Neural progenitor cell (in vitro differentiated cells): ENCODE results near the gene RPGR. TPM values are rescaled to one million over a fixed set of nuclear protein-coding genes. Genes with fewer than 3 reads are reported as not detected.

ENCODE experiments used
- DNase-seq: peaks from one replicate; pipeline ENCODE4 v3.0.0-alpha.2; 2016; ENCODE audit warnings: low spot score
- H2AFZ ChIP-seq: fragments of 200-600 bp; sonication (generic); replicated peaks from 2 replicates; pipeline ENCODE4 v1.6.1; 2016; ENCODE audit warnings: antibody characterized with exemption
- H3F3A ChIP-seq: fragments of 200-600 bp; sonication (generic); 2 replicates; pipeline ENCODE4 v1.6.1; 2016; ENCODE audit warnings: antibody characterized with exemption, low read depth
- H3K27ac ChIP-seq: fragments of 200-600 bp; sonication (generic); 2 replicates; pipeline ENCODE4 v1.5.1; 2016; ENCODE audit warnings: mild to moderate bottlenecking
- H3K27me3 ChIP-seq: fragments of 200-600 bp; sonication (generic); 2 replicates; pipeline ENCODE4 v1.6.1; 2016; ENCODE audit warnings: mild to moderate bottlenecking, moderate library complexity
- H3K36me3 ChIP-seq: fragments of 200-600 bp; sonication (generic); 2 replicates; pipeline ENCODE4 v1.5.1; 2016
- H3K4me1 ChIP-seq: fragments of 200-600 bp; sonication (generic); 2 replicates; pipeline ENCODE4 v1.6.1; 2016; ENCODE audit warnings: mixed run types
- H3K4me2 ChIP-seq: fragments of 200-600 bp; sonication (generic); 2 replicates; pipeline ENCODE4 v1.6.1; 2016
- H3K4me3 ChIP-seq: fragments of 200-600 bp; sonication (generic); 2 replicates; pipeline ENCODE4 v1.5.1; 2016
- H3K79me2 ChIP-seq: fragments of 200-600 bp; sonication (generic); 2 replicates; pipeline ENCODE4 v1.6.1; 2016; ENCODE audit warnings: low read depth
- H3K9ac ChIP-seq: fragments of 200-600 bp; sonication (generic); 2 replicates; pipeline ENCODE4 v1.6.1; 2016
- H3K9me3 ChIP-seq: fragments of 200-600 bp; sonication (generic); 2 replicates; pipeline ENCODE4 v1.5.1; 2016; ENCODE audit warnings: low read depth
- H4K20me1 ChIP-seq: fragments of 200-600 bp; sonication (generic); 2 replicates; pipeline ENCODE4 v1.6.1; 2016; ENCODE audit warnings: low read depth
- H3K27ac Mint-ChIP-seq: 3 replicates; pipeline ENCODE4 v1.8.0; 2021; ENCODE audit warnings: mixed read lengths
- H3K27me3 Mint-ChIP-seq: 2 replicates; pipeline ENCODE4 v1.8.0; 2022; ENCODE audit warnings: low read depth, mild to moderate bottlenecking, inconsistent platforms, moderate library complexity, mixed read lengths; ENCODE audit not compliant: insufficient read depth
- H3K36me3 Mint-ChIP-seq: 3 replicates; pipeline ENCODE4 v1.8.0; 2021; ENCODE audit warnings: mixed read lengths
- H3K4me1 Mint-ChIP-seq: 3 replicates; pipeline ENCODE4 v1.8.0; 2021; ENCODE audit warnings: mixed read lengths
- H3K4me3 Mint-ChIP-seq: 3 replicates; pipeline ENCODE4 v1.8.0; 2021; ENCODE audit warnings: mild to moderate bottlenecking, moderate library complexity, mixed read lengths
- H3K9me3 Mint-ChIP-seq: 3 replicates; pipeline ENCODE4 v1.8.0; 2020; ENCODE audit warnings: mixed read lengths
- CTCF ChIP-seq: fragments of 200-600 bp; sonication (generic); IDR thresholded peaks from 2 replicates; pipeline ENCODE4 v1.5.1; 2017; ENCODE audit warnings: antibody characterized with exemption, mild to moderate bottlenecking
- EZH2 ChIP-seq: fragments of 200-600 bp; sonication (generic); IDR thresholded peaks from 2 replicates; pipeline ENCODE4 v1.6.1; 2017; ENCODE audit warnings: antibody characterized with exemption, mild to moderate bottlenecking, moderate library complexity
- EZH2phosphoT487 ChIP-seq: fragments of 200-600 bp; sonication (generic); IDR thresholded peaks from 2 replicates; pipeline ENCODE4 v1.6.1; 2017; ENCODE audit warnings: antibody characterized with exemption
- small RNA-seq: library from RNA; depleted of rRNA; stranded (forward); fragments of <200 nt; gene quantifications from one replicate; pipeline ENCODE3, GENCODE V24; 2015
- total RNA-seq: library from RNA; depleted of rRNA; stranded (reverse); fragments of >200 nt; gene quantifications from 2 replicates; pipeline ENCODE4 v1.2.3, GENCODE V29; 2015; ENCODE audit warnings: low replicate concordance

RPGR gene
- total RNA-seq, 1 donor from 2014 or later, result 17.4 TPM

GRCh38 chrX:38221391-38221929, 105.8 kb downstream of the RPGR start:
- DNase-seq, result no peak
- Histone ChIP-seq H3K4me1 (no peaks in the 10 kb centered on the region), H2AFZ (no peak overlapping the region), H3K4me3 (no peak overlapping the region), H3F3A (no peaks in the 10 kb centered on the region), H3K27ac (no peak overlapping the region), H3K79me2 (no peaks in the 10 kb centered on the region), H4K20me1 (no peaks in the 10 kb centered on the region), H3K27me3 (peaks cover 46% of the 10 kb centered on the region), H3K9ac (no peak overlapping the region), H3K36me3 (no peaks in the 10 kb centered on the region), H3K9me3 (no peaks in the 10 kb centered on the region), H3K4me2 (peak overlapping the region; percentile 76)
- peaks cover 13% of the 10 kb centered on the region for H3K27me3 Mint-ChIP-seq
- TF ChIP-seq CTCF (no peak), EZH2phosphoT487 (no peak), EZH2 (no peak)
- H3K4me3 Mint-ChIP-seq, result peak overlapping the region; percentile 86
- H3K36me3 Mint-ChIP-seq, result no peaks in the 10 kb centered on the region
- peaks cover 3% of the 10 kb centered on the region for H3K4me1 Mint-ChIP-seq
- peaks cover 6% of the 10 kb centered on the region for H3K9me3 Mint-ChIP-seq
- H3K27ac Mint-ChIP-seq, result no peak overlapping the region

DNA sequence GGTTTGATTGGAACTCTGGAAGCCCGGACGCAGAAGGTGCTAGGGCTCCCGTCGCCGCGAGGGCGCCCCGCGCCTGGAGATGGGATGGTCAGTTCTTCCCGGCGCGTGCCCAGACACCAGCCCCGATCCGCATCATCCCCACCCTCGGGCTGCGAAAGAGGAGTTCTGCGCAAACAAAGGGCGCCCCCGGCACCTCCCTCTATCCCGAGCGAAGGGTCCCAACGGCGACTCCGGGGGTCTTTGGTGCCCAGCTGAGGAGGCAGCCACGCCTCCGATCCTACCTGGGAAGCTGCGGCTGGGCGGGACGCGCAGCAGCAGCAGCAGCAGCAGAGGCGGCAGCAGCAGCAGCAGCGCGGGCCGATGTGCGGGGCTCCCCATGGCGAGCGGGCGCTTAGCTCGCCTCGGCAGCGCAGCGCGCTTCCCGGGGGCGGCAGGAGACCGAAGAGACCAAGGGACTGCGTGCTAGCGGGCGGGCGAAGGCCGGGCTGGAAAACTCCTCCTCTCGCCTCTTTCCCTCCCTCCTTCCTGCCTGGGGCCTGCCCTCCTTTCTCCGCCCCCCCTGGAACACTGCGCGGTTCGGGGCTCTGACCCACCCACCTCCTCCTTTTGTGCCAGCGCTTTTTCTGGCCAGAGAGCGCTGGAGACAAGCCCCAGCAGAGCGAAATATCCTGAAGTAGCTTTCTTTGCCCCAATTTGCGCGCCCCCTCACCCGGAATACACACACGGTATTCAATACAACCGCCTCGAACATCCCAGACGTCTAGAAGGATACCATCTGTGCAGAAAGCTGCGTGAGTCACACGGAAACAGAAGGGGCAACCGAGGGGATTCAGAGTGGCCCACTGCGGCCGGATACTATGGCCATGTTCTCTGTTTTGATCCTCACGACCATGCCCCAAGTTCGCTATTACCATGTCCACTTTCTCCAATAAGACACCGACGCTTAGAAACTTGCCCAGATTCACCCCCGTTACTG, 106.6 kb downstream of the RPGR start, which contains the start of gene SRPX:
Gene SRPX (minus strand): TSS at position 457 of the 976 bp plus-strand sequence. CDS start 79 bp downstream, at position 378.
- Histone ChIP-seq H2AFZ (peak within 1 kb of the TSS; percentile 92), H3K4me3 (peak within 1 kb of the TSS; percentile 52), H3K9me3 (no peaks in the 10 kb centered on the region), H3K27me3 (peaks cover 46% of the 10 kb centered on the region), H3K36me3 (no peaks in the 10 kb centered on the region), H3K79me2 (no peaks in the 10 kb centered on the region), H3K4me2 (peak within 1 kb of the TSS; percentile 76), H3K27ac (no peak within 1 kb of the TSS), H3F3A (no peaks in the 10 kb centered on the region), H4K20me1 (no peaks in the 10 kb centered on the region), H3K9ac (no peak within 1 kb of the TSS), H3K4me1 (no peaks in the 10 kb centered on the region)
- Mint-ChIP-seq H3K27me3 (peaks cover 13% of the 10 kb centered on the region), H3K4me1 (peaks cover 3% of the 10 kb centered on the region), H3K4me3 (peak within 1 kb of the TSS; percentile 86), H3K9me3 (peaks cover 6% of the 10 kb centered on the region), H3K36me3 (no peaks in the 10 kb centered on the region), H3K27ac (no peak within 1 kb of the TSS)
- TF ChIP-seq EZH2 (peak; percentile 31), CTCF (no peak)
- DNase-seq, result peak; percentile 67

GRCh38 chrX:38220024-38220414, 107.3 kb downstream of the RPGR start:
- H3K36me3 ChIP-seq, result no peaks in the 10 kb centered on the region
- Mint-ChIP-seq H3K4me3 (peak overlapping the region; percentile 86), H3K36me3 (no peaks in the 10 kb centered on the region), H3K9me3 (peaks cover 6% of the 10 kb centered on the region), H3K4me1 (peaks cover 3% of the 10 kb centered on the region), H3K27ac (no peak overlapping the region), H3K27me3 (peaks cover 12% of the 10 kb centered on the region)
- H3K79me2 ChIP-seq, result no peaks in the 10 kb centered on the region
- peak overlapping the region; percentile 92 for H2AFZ ChIP-seq
- peaks cover 46% of the 10 kb centered on the region for H3K27me3 ChIP-seq
- no peaks in the 10 kb centered on the region for H3K9me3 ChIP-seq
- peak overlapping the region; percentile 52 for H3K4me3 ChIP-seq
- H4K20me1 ChIP-seq, result no peaks in the 10 kb centered on the region
- no peaks in the 10 kb centered on the region for H3K4me1 ChIP-seq
- TF ChIP-seq EZH2phosphoT487, result no peak
- TF ChIP-seq CTCF, result peak; percentile 28
- no peak for TF ChIP-seq EZH2
- peak; percentile 55 for DNase-seq
- no peak overlapping the region for H3K27ac ChIP-seq
- H3K4me2 ChIP-seq, result peak overlapping the region; percentile 76
- no peak overlapping the region for H3K9ac ChIP-seq
- H3F3A ChIP-seq, result no peaks in the 10 kb centered on the region

Small RNA genes within 50 kb of the gene (small RNA-seq; reads per million reads assigned to genes)
- gene RF00322, result not detected

Other genes with a start within 250 kb of the RPGR start
- 3.2 and 4.8 TPM in 2 replicates for gene SRPX, start 106.6 kb downstream of the RPGR start, total RNA-seq
- not detected in 2 replicates for gene OTC, start 25.1 kb upstream of the RPGR start, total RNA-seq
- gene TSPAN7, start 234.0 kb upstream of the RPGR start, total RNA-seq, result 8.6 and 12.7 TPM in 2 replicates